ENCODE results near the gene ZBTB40. TPM values are rescaled to one million over a fixed set of nuclear protein-coding genes. Genes with fewer than 3 reads are reported as not detected.

The ZBTB40 gene, protein sequence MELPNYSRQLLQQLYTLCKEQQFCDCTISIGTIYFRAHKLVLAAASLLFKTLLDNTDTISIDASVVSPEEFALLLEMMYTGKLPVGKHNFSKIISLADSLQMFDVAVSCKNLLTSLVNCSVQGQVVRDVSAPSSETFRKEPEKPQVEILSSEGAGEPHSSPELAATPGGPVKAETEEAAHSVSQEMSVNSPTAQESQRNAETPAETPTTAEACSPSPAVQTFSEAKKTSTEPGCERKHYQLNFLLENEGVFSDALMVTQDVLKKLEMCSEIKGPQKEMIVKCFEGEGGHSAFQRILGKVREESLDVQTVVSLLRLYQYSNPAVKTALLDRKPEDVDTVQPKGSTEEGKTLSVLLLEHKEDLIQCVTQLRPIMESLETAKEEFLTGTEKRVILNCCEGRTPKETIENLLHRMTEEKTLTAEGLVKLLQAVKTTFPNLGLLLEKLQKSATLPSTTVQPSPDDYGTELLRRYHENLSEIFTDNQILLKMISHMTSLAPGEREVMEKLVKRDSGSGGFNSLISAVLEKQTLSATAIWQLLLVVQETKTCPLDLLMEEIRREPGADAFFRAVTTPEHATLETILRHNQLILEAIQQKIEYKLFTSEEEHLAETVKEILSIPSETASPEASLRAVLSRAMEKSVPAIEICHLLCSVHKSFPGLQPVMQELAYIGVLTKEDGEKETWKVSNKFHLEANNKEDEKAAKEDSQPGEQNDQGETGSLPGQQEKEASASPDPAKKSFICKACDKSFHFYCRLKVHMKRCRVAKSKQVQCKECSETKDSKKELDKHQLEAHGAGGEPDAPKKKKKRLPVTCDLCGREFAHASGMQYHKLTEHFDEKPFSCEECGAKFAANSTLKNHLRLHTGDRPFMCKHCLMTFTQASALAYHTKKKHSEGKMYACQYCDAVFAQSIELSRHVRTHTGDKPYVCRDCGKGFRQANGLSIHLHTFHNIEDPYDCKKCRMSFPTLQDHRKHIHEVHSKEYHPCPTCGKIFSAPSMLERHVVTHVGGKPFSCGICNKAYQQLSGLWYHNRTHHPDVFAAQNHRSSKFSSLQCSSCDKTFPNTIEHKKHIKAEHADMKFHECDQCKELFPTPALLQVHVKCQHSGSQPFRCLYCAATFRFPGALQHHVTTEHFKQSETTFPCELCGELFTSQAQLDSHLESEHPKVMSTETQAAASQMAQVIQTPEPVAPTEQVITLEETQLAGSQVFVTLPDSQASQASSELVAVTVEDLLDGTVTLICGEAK
- 10.1 and 12.6 TPM in 2 replicates for total RNA-seq

DNA sequence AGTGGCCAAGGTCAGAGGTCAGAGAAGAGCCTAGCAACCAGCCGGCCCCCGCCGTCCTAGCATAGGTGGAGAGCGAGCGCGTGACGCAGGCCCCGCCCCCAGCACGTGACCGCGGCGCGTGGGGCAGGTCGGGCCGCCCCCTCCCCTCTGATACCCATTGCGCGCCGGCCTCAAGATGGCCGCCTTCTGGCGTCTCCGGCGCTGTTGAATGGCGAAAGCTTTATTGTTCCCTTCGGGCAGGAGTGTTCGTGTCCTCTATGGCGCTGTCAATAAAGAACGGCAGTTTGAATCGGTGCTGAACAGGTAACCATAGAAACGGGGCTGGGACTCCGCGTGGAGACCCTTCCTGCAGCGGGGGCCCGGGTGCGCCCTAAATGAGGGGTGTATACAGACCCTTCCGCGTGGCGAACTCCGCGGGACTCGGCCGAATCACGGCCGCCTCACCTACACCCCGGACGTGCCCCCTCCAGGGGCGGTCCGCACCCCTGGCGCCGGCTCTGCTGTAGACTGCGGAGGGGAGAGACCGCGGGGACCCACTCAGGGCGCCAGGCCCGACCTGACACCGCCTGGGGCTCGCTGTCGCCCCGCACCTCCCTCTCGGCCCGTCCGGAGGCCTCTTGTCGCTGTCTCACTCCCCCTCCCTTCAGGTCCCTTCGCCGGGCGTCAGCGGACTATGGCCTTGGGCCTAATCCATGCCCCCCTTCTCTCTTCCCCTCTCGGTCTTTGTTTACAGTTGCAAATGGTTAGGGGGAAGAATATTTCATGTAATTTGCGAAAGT, at the start of gene ZBTB40:
ZBTB40 (plus strand) TSS at position 150 of the 779 bp plus-strand sequence. CDS start 38,098 bp downstream, outside the sequence.

DNA sequence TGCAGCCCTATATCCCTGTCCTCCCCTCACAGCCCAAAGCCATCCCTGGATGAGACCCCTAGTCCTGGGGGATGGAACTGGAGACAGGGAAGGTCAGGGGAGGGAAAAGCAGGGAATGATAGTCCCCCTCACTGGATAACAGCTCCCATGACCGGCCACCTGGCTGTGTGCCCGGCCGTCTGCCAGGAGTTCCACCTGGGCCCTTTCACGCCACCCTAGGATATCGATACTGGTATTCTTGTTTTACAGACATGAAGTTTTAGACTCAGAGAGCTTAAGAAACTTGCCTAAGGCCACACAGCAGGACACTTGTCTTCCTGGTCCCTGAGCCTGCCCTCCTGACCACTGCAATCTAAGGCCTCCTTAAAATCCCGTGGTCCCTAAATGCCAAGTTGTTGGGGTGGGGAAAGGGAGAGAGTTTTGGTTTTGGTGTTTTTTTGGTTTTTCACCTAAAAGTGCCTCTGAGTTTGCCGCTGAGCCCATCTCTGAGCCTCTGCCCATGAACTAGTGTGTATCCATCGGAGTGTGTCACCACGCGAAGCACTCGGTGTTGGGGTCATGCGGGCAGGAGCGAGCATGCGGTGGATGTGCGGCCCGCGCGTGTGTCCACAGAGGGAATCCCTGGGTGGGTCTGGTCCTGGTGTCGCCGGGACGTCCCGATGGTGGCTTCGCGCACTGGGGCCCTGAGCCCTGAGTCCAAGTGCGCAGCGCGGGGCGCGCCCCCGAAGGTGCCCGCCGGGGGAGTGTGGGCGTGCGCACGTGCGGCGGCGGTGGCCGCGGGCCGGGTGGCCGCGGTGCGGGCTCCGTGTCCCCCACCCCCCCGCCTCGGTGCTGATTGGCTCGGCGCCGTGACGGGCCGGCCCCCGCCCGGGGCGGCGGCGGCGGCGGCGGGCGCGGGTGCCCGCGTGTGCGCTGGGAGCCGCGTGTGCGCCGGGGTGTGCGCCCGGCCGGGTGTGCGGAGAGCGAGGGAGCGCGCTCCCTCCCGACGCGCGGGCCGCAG, 111.2 kb downstream of the ZBTB40 start, which contains the start of gene EPHA8:
EPHA8 (plus strand) TSS at position 906 of the 1,000 bp plus-strand sequence. CDS start 147 bp downstream, outside the sequence.

Other genes starting within 250 kb of the ZBTB40 start
- not detected in 2 replicates for gene EPHA8, start 111.6 kb downstream of the ZBTB40 start, total RNA-seq
- gene C1QA, start 184.8 kb downstream of the ZBTB40 start, total RNA-seq, result not detected in 2 replicates
- gene C1QC, start 191.8 kb downstream of the ZBTB40 start, total RNA-seq, result not detected in 2 replicates
- not detected in 2 replicates for gene C1QB, start 201.4 kb downstream of the ZBTB40 start, total RNA-seq

Data from smooth muscle cell of the umbilical artery (primary cell).